Erythroblast (primary cell): ENCODE results near the gene GLIS2.

ENCODE experiments used
- GATA1 ChIP-seq: IDR thresholded peaks from 2 replicates; pipeline ENCODE4 v1.6.1; 2011; ENCODE audit warnings: low read depth, mild to moderate bottlenecking, control low read depth, low read length, moderate library complexity
- POLR2A ChIP-seq: IDR thresholded peaks from 2 replicates; pipeline ENCODE4 v1.6.1; 2011; ENCODE audit warnings: mild to moderate bottlenecking, low read length

- no peak for TF ChIP-seq POLR2A
- TF ChIP-seq GATA1: no peak
Observed at GRCh38 chr16:4317532-4318450, 1.9 kb downstream of the GLIS2 start.
